ENCODE measurements around the gene TFCP2L1. TPM values are rescaled to one million over a fixed set of nuclear protein-coding genes. Genes with fewer than 3 reads are reported as not detected.
"Not testable (repeated sequence)": the region's sequence is repeated elsewhere in the genome, so short reads cannot be mapped to it uniquely, and the experiment has no call there.

Gene TFCP2L1
- total and polyA plus RNA-seq, 7 donors = 0.14 to 1.8 (median 0.53) TPM

GRCh38 chr2:121307048-121307447 is 22.0 kb upstream of the TFCP2L1 start:
- intact Hi-C loops (cut with DNase I) = loop anchor here in 1 of 2 donors (5.0 kb wide), 1 partner anchor 195 kb away; no protein-coding TSS in a partner anchor
- WGBS, 3 donors = 93 to 95% (median 95%) methylated on average over 2 of the region's 2 CpGs

GRCh38 chr2:121304941-121305340 is 19.9 kb upstream of the TFCP2L1 start:
- ATAC-seq (no peak), DNase-seq (no peak)
- no peak overlapping the region for H3K4me3 ChIP-seq
- no peaks in the 10 kb centered on the region for H3K4me1 ChIP-seq
- peaks cover 0 to 13% (median 0%) of the 10 kb centered on the region in 3 donors for H3K27me3 ChIP-seq (ENCODE audit: insufficient read depth in 3 of 3, low read length in 2 of 3)
- H3K27ac ChIP-seq = no peak overlapping the region
- H3K9me3 ChIP-seq = no peaks in the 10 kb centered on the region
- H3K36me3 ChIP-seq (ENCODE audit: insufficient read depth in 1 of 2, low read depth in 1 of 2) = no peaks in the 10 kb centered on the region
- 69 to 81% (median 71%) methylated on average over 2 of the region's 2 CpGs for WGBS, 3 donors
- intact Hi-C loops (cut with DNase I) = loop anchor here in 1 of 2 donors (5.0 kb wide), 1 partner anchor 193 kb away; no protein-coding TSS in a partner anchor
- no peak for TF ChIP-seq CTCF (IDR thresholded peaks at IDR 0.05)

More at GRCh38 chr2:121307048-121307447, 22.0 kb upstream of the TFCP2L1 start:
- no peak for DNase-seq
- no peak for ATAC-seq
- H3K27me3 ChIP-seq (ENCODE audit: insufficient read depth in 3 of 3, low read length in 2 of 3) = peaks cover 0 to 9% (median 0%) of the 10 kb centered on the region in 3 donors
- H3K27ac ChIP-seq = no peak overlapping the region
- H3K4me3 ChIP-seq = no peak overlapping the region
- no peaks in the 10 kb centered on the region for H3K36me3 ChIP-seq (ENCODE audit: insufficient read depth in 1 of 2, low read depth in 1 of 2)
- no peaks in the 10 kb centered on the region for H3K9me3 ChIP-seq
- H3K4me1 ChIP-seq = no peaks in the 10 kb centered on the region
- TF ChIP-seq CTCF (IDR thresholded peaks at IDR 0.05) = no peak

GRCh38 chr2:121303531-121304263 is 18.7 kb upstream of the TFCP2L1 start:
- Histone ChIP-seq H3K27me3 (ENCODE audit: insufficient read depth in 3 of 3, low read length in 2 of 3) (peaks cover 0 to 13% (median 0%) of the 10 kb centered on the region in 3 donors), H3K4me3 (no peak overlapping the region), H3K4me1 (no peaks in the 10 kb centered on the region), H3K36me3 (ENCODE audit: insufficient read depth in 1 of 2, low read depth in 1 of 2) (no peaks in the 10 kb centered on the region), H3K9me3 (no peaks in the 10 kb centered on the region), H3K27ac (no peak overlapping the region)
- ATAC-seq = no peak
- WGBS, 3 donors = 24 to 32% (median 26%) methylated on average over 2 of the region's 2 CpGs
- DNase-seq = no peak
- no peak for TF ChIP-seq CTCF (IDR thresholded peaks at IDR 0.05)
- intact Hi-C loops (cut with DNase I) = no loop called here

GRCh38 chr2:121301190-121301589 is 16.2 kb upstream of the TFCP2L1 start:
- H3K9me3 ChIP-seq; H3K27me3 ChIP-seq (ENCODE audit: insufficient read depth in 3 of 3, low read length in 2 of 3); ATAC-seq; H3K4me1 ChIP-seq; H3K27ac ChIP-seq; H3K36me3 ChIP-seq (ENCODE audit: insufficient read depth in 1 of 2, low read depth in 1 of 2); intact Hi-C loops (cut with DNase I); H3K4me3 ChIP-seq; DNase-seq: not testable (repeated sequence)

- ATAC-seq = no peak
- Histone ChIP-seq H3K27ac (no peak overlapping the region), H3K4me1 (no peaks in the 10 kb centered on the region), H3K9me3 (no peaks in the 10 kb centered on the region), H3K27me3 (ENCODE audit: insufficient read depth in 3 of 3, low read length in 2 of 3) (peaks cover 0 to 4% (median 0%) of the 10 kb centered on the region in 3 donors), H3K36me3 (ENCODE audit: insufficient read depth in 1 of 2, low read depth in 1 of 2) (no peaks in the 10 kb centered on the region), H3K4me3 (no peak overlapping the region)
- intact Hi-C loops (cut with DNase I) = loop anchor here in 1 of 2 donors (5.0 kb wide), 1 partner anchor 201 kb away; no protein-coding TSS in a partner anchor
- no peak for TF ChIP-seq CTCF (IDR thresholded peaks at IDR 0.05)
- WGBS, 3 donors = 92 to 95% (median 93%) methylated on average over 11 to 12 of the region's 12 CpGs
- no peak for DNase-seq
Observed at GRCh38 chr2:121298476-121298875, 13.5 kb upstream of the TFCP2L1 start.

- H3K4me3 ChIP-seq; H3K27me3 ChIP-seq (ENCODE audit: insufficient read depth in 3 of 3, low read length in 2 of 3); DNase-seq; H3K9me3 ChIP-seq; ATAC-seq; H3K4me1 ChIP-seq; H3K27ac ChIP-seq; H3K36me3 ChIP-seq (ENCODE audit: insufficient read depth in 1 of 2, low read depth in 1 of 2): not testable (repeated sequence)
- intact Hi-C loops (cut with DNase I) = loop anchor here in 1 of 2 donors (5.0 kb wide), 1 partner anchor 201 kb away; no protein-coding TSS in a partner anchor
- WGBS, 3 donors = 89 to 92% (median 91%) methylated on average over 5 of the region's 5 CpGs
Observed at GRCh38 chr2:121297866-121298265, 12.9 kb upstream of the TFCP2L1 start.

Measured in psoas muscle (tissue), 8 donors.